Measurements from ENCODE around the gene MYO7A.

GRCh38 chr11:77124041-77124440 lies 4.0 kb upstream of the MYO7A start:
- TF ChIP-seq CTCF (optimal IDR thresholded peaks at IDR 0.05 in 1 of 3, IDR thresholded peaks at IDR 0.05 in 1 of 3, conservative IDR thresholded peaks at IDR 0.05 in 1 of 3; ENCODE audit: extremely low read depth in 1 of 3, insufficient read depth in 2 of 3, low read length in 3 of 3): no peak
- no peak for TF ChIP-seq EZH2 (IDR thresholded peaks at IDR 0.05; ENCODE audit: low read length)

All from keratinocyte (primary cell).